Brain microvascular endothelial cell (primary cell): Measurements from ENCODE around the gene TNS3.
A peak's percentile ranks its signal among the peaks of the same experiment; 100 is the strongest.

Experiments
- DNase-seq: peaks from one replicate; pipeline ENCODE4 v3.0.0-alpha.2; 2020
- H3K27ac ChIP-seq: fragments of 250-450 bp; sonication (Bioruptor Pico); 2 replicates; pipeline ENCODE4 v1.5.1; 2020; ENCODE audit warnings: mild to moderate bottlenecking, moderate library complexity
- H3K27me3 ChIP-seq: fragments of 250-450 bp; sonication (Bioruptor Pico); replicated peaks from 2 replicates; pipeline ENCODE4 v1.5.1; 2020; ENCODE audit warnings: mild to moderate bottlenecking
- H3K36me3 ChIP-seq: fragments of 250-450 bp; sonication (Bioruptor Pico); replicated peaks from 2 replicates; pipeline ENCODE4 v1.5.1; 2020; ENCODE audit warnings: mild to moderate bottlenecking
- H3K4me3 ChIP-seq: 2 replicates; pipeline ENCODE4 v1.5.1; 2011; ENCODE audit warnings: low read depth, mild to moderate bottlenecking, control low read depth, low read length, moderate library complexity
- in situ Hi-C: cut with HindIII; loops from 2 replicates; pipeline ENCODE4 v1.10.0; 2017; ENCODE audit warnings: low sequenced_read_pairs, low pct_ligation_motif_present
- TF ChIP-seq, protein P1 (sequence below): IDR thresholded peaks from 2 replicates; pipeline ENCODE4 v1.5.1; 2011; ENCODE audit warnings: low read depth, mild to moderate bottlenecking, moderate library complexity, low read length, control low read depth, inconsistent platforms; ENCODE audit errors: missing control alignments

The TNS3 gene

DNA sequence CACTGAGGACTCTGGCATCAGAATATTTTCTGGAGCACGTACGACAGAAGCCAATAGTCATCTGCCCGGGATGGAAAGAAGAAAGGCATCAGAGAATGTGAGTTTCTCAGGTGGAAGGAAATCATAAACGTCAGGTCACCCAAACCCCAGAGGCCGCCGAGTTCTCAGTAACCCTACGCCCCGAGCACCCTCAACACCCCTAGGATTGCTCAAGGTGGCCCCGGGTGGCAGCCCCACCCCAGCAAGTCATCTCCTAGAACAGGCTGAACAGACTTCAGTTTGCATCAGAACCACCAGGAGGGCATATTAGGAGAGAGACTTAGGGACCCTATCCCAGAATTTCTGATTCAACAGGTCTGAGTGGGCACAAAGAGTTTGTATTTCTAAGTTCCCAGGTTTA is 117.6 kb downstream of the TNS3 start:
- Histone ChIP-seq H3K4me3 (no peak overlapping the region), H3K27me3 (no peaks in the 10 kb centered on the region), H3K27ac (no peak overlapping the region), H3K36me3 (no peaks in the 10 kb centered on the region)
- DNase-seq: no peak
- TF ChIP-seq, protein P1, sequence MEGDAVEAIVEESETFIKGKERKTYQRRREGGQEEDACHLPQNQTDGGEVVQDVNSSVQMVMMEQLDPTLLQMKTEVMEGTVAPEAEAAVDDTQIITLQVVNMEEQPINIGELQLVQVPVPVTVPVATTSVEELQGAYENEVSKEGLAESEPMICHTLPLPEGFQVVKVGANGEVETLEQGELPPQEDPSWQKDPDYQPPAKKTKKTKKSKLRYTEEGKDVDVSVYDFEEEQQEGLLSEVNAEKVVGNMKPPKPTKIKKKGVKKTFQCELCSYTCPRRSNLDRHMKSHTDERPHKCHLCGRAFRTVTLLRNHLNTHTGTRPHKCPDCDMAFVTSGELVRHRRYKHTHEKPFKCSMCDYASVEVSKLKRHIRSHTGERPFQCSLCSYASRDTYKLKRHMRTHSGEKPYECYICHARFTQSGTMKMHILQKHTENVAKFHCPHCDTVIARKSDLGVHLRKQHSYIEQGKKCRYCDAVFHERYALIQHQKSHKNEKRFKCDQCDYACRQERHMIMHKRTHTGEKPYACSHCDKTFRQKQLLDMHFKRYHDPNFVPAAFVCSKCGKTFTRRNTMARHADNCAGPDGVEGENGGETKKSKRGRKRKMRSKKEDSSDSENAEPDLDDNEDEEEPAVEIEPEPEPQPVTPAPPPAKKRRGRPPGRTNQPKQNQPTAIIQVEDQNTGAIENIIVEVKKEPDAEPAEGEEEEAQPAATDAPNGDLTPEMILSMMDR: no peak
- in situ Hi-C loops: no loop called here

DNA sequence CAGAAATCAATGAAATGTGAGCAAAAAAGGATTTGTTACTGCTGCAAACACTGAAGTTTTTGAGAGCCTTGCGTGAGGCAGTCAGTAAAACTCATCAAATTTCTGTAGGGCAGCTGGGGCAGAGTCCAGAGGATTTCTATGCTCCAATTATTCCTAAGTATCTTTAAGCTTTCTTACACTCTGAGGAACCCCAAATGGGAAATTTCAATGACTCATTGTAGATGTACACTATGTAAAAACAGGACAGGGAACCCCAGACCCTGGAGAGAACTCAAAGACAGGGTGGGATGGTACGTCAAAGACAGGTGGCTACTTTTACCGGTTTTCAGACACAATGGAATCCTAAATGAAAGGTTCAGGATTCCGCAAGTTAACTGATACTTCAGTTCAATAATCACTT is 120.2 kb downstream of the TNS3 start:
- no peak overlapping the region for H3K27ac ChIP-seq

DNA sequence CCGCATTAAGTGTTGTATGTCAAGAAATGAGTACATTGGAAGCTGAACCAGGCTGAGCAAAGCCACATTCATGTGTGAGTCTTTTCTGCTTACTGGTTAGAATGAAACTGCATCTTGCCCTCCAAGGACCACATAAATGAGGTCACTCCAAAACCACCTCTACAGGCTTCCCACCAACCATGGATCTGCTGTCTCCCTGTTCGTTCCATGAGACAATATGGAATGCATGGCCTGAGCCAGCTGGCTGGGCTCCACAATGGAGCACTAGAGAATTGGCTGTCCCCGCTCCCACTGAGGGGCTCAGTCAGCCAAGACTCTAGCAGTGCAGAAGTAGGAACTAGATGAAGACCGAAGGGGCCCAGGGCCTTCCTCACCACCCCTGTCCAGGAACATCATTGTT is 120.8 kb downstream of the TNS3 start:
- H3K4me3 ChIP-seq: no peak overlapping the region
- no peaks in the 10 kb centered on the region for H3K36me3 ChIP-seq
- H3K27ac ChIP-seq: no peak overlapping the region
- in situ Hi-C loops: no loop called here
- TF ChIP-seq, protein P1: no peak
- H3K27me3 ChIP-seq: no peaks in the 10 kb centered on the region
- DNase-seq: peak; percentile 63

More for the DNA sequence above, 120.2 kb downstream of the TNS3 start:
- Histone ChIP-seq H3K36me3 (no peaks in the 10 kb centered on the region), H3K27me3 (no peaks in the 10 kb centered on the region), H3K4me3 (no peak overlapping the region)
- TF ChIP-seq, protein P1: no peak
- DNase-seq: no peak
- in situ Hi-C loops: no loop called here

DNA sequence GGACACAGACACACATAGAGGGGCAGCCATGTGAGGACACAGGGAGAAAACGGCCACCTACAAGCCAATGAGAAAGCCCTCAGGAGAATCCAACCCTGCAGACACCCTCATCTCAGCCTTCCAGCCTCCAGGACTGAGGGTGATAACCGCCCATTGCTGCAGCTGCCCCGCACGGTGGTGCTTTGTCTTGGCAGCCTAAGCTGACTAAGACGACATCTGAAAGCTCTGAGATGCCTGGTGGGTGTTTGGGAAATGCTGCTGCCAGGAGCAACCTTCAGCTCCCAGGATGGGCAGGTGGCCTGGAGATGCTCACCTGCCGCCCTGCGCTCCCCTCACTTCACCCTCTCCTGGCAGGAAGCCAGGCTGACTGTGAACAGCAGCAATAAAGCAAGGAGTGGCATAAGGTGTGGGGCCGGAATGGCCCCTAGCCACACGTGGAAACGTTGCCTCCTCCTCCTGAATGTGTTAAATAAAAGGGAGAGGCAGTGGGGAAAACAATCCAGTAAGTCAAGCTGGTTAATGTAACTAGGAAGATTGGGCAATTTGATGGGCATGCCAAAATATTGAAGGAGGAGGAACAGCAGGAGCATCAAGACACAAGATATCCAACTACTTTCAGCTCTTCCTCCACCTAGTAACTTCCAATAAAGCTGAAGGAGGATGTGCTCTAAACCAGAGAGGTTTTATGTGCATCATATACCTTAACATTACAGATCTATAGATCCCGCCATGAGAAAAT is 121.5 kb downstream of the TNS3 start:
- TF ChIP-seq, protein P1: no peak
- in situ Hi-C loops: no loop called here
- Histone ChIP-seq H3K4me3 (no peak overlapping the region), H3K27me3 (no peaks in the 10 kb centered on the region), H3K36me3 (no peaks in the 10 kb centered on the region), H3K27ac (no peak overlapping the region)
- no peak for DNase-seq

DNA sequence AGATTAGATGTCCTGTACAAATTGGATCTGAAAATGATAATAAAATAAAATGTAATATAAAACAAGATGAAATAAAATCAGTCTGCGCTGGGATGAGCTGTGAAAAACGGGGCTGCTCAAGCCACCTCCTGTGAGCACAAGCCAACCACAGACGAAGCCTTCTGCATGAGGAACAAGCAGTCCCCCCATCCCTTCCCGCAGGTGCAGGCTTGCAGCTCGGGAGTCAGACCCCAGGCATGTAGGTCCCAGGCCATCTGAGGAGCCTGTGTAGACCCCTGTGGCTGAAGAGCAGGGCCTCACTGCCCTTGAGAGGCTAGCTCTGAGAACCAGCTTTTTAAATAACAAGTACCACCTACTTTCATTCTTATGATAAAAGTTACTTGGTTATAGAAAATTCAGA is 123.4 kb downstream of the TNS3 start:
- DNase-seq: no peak
- in situ Hi-C loops: no loop called here
- H3K27me3 ChIP-seq: no peaks in the 10 kb centered on the region
- H3K27ac ChIP-seq: no peak overlapping the region
- TF ChIP-seq, protein P1: no peak
- no peaks in the 10 kb centered on the region for H3K36me3 ChIP-seq
- H3K4me3 ChIP-seq: no peak overlapping the region

DNA sequence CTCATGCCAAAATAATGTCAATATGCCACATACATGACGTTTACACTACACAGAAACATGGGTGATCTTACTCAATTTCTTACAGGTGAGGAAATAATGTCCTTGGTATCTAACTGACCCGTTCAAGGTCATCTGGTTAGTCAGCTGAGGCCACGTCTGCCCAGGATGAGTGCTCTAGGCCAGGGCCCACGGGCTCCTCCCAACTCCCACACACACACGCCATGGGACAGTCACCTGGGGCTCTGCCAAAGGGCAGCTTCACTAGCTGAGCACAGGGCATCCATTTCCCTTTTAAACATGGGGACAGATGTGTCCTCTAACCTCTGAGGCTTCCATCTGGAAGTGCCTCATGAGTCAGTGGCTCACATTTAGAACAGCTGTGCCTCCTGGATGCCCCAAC is 123.9 kb downstream of the TNS3 start:
- DNase-seq: peak; percentile 79
- H3K36me3 ChIP-seq: no peaks in the 10 kb centered on the region
- peak overlapping the region; percentile 34 for H3K27ac ChIP-seq
- TF ChIP-seq, protein P1: no peak
- H3K27me3 ChIP-seq: no peaks in the 10 kb centered on the region
- in situ Hi-C loops: no loop called here
- H3K4me3 ChIP-seq: no peak overlapping the region
